ENCODE measurements around the gene CFAP77.

CFAP77 gene

GRCh38 chr9:132409828-132410528 lies at the start of gene CFAP77:
TSS of gene CFAP77 (plus strand) at chr9:132410211. CDS start at chr9:132410272, 61 bp downstream.
- CTCF ChIA-PET, result interaction anchor here (1.1 to 1.6 kb wide), 6 partner anchors 13 to 490 kb away, joined by 3 to 6 read pairs (median 4); no protein-coding TSS in a partner anchor
- POLR2A ChIA-PET, result no interaction called here

DNA sequence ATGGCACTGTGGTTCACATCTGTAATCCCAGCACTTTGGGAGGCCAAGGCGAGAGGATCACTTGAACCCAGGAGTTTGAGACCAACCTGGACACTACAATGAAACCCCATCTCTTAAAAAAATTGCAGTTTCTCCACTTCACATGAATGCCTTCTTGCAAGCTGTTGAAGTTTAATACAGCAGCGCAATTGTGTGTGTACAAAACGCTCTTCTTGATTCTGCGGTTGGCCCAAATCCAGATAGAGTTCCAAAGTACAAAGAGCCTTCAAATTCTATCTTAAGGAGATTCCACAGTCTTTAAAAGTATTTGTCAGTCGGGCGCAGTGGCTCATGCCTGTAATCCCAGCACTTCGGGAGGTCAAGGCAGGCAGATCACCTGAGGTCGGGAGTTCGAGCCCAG lies 45.9 kb upstream of the CFAP77 start:
- no peak overlapping the region for H3K4me3 ChIP-seq (ENCODE audit: low read depth, low read length)
- DNase-seq (ENCODE audit: low read depth, low spot score), result no peak
- TF ChIP-seq CTCF (IDR thresholded peaks at IDR 0.05; ENCODE audit: insufficient read depth, low read length, missing control alignments), result no peak
- ChIA-PET CTCF (no interaction called here), POLR2A (no interaction called here)

More at GRCh38 chr9:132409828-132410528, at the start of gene CFAP77:
- peak within 1 kb of the TSS; percentile 58 for H3K4me3 ChIP-seq (ENCODE audit: low read depth, low read length)
- DNase-seq (ENCODE audit: low read depth, low spot score), result no peak
- no peak for TF ChIP-seq CTCF (IDR thresholded peaks at IDR 0.05; ENCODE audit: insufficient read depth, low read length, missing control alignments)

- no peak for DNase-seq (ENCODE audit: low read depth, low spot score)
- ChIA-PET CTCF (no interaction called here), POLR2A (no interaction called here)
- no peak overlapping the region for H3K4me3 ChIP-seq (ENCODE audit: low read depth, low read length)
- no peak for TF ChIP-seq CTCF (IDR thresholded peaks at IDR 0.05; ENCODE audit: insufficient read depth, low read length, missing control alignments)
Observed at GRCh38 chr9:132365986-132366385, 44.0 kb upstream of the CFAP77 start.

- POLR2A ChIA-PET, result no interaction called here
Observed at GRCh38 chr9:132366481-132366880, 43.5 kb upstream of the CFAP77 start.

GRCh38 chr9:132367613-132368313 lies 42.2 kb upstream of the CFAP77 start:
- H3K4me3 ChIP-seq (ENCODE audit: low read depth, low read length), result no peak overlapping the region
- TF ChIP-seq CTCF (IDR thresholded peaks at IDR 0.05; ENCODE audit: insufficient read depth, low read length, missing control alignments), result no peak
- ChIA-PET CTCF (no interaction called here), POLR2A (no interaction called here)
- no peak for DNase-seq (ENCODE audit: low read depth, low spot score)

More at GRCh38 chr9:132366481-132366880, 43.5 kb upstream of the CFAP77 start:
- no peak for DNase-seq (ENCODE audit: low read depth, low spot score)
- no peak overlapping the region for H3K4me3 ChIP-seq (ENCODE audit: low read depth, low read length)
- no peak for TF ChIP-seq CTCF (IDR thresholded peaks at IDR 0.05; ENCODE audit: insufficient read depth, low read length, missing control alignments)
- CTCF ChIA-PET, result no interaction called here

DNA sequence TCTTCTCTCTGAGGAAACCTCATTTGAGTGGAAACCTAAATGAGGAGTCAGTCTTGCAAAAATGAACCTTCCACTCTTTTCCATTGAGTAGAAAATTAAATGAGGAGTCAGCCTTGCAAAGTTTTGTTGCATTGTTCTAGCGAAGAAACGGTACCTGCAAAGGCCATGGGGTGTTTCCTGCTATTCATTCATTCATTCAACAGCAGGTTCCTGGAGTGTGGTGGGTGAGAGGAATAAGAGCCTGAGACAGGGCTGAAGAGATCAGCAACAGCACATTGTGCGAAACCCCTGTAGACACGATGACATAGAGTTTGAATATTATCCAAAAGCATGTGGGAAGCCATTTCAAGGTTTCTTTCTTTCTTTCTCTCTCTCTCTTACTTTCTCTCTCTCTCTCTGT lies 40.6 kb upstream of the CFAP77 start:
- ChIA-PET POLR2A (no interaction called here), CTCF (no interaction called here)
- H3K4me3 ChIP-seq (ENCODE audit: low read depth, low read length), result no peak overlapping the region
- no peak for DNase-seq (ENCODE audit: low read depth, low spot score)
- no peak for TF ChIP-seq CTCF (IDR thresholded peaks at IDR 0.05; ENCODE audit: insufficient read depth, low read length, missing control alignments)

Measured in AG04449 (cell line).